Measurements from ENCODE around the gene DOCK1.

GRCh38 chr10:127020260-127020659, 115.0 kb downstream of the DOCK1 start:
- no peak for TF ChIP-seq CTCF (IDR thresholded peaks at IDR 0.05 in 4 of 5, conservative IDR thresholded peaks at IDR 0.05 in 1 of 5)
- TF ChIP-seq POLR2A (IDR thresholded peaks at IDR 0.05), result no peak

All from gastrocnemius medialis (tissue), 4 donors.